Hepatocyte (in vitro differentiated cells): ENCODE data around the gene EXOSC2.

Source experiments
- EZH2 ChIP-seq: fragments of 200-600 bp; sonication (generic); IDR thresholded peaks from 2 replicates; pipeline ENCODE4 v1.6.1; 2016; ENCODE audit warnings: antibody characterized with exemption, mild to moderate bottlenecking, borderline replicate concordance
- TF ChIP-seq, protein P1 (sequence below): fragments of 200-600 bp; sonication (generic); IDR thresholded peaks from 2 replicates; pipeline ENCODE4 v1.5.1; 2016; ENCODE audit warnings: antibody characterized with exemption, mild to moderate bottlenecking; ENCODE audit not compliant: poor library complexity

DNA sequence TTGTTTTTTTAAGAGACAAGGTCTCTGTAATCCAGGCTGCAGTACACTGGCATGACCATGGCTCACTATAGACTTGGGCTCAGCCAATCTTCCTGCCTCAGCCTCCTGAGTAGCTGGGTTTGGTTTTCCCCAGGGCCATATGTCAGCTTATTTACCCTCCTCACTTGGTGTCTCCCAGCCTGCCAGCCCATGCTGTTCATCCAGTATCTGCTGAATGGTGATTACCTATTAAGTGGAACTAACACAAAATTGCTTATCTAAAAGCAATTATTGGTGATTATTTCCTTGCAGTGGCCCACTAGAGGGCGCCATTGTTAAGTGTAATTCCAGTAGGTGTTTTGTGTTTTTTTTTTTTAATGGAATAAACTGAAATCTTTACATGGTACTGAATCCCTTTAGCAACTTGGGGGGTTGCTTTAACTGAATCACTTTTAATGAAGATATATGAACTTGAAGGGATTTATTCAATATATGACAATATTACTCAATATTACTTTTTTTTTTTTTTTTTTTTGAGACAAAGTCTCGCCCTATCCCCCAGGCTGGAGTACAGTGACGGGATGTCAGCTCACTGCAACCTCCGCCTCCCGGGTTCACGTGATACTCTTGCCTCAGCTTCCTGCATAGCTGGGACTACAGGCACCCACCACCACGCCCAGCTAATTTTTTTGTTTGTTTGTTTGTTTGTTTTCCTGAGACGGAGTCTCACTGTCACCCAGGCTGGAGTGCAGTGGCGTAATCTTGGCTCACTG is 13.8 kb downstream of the EXOSC2 start:
- TF ChIP-seq EZH2, result no peak
- TF ChIP-seq, protein P1, sequence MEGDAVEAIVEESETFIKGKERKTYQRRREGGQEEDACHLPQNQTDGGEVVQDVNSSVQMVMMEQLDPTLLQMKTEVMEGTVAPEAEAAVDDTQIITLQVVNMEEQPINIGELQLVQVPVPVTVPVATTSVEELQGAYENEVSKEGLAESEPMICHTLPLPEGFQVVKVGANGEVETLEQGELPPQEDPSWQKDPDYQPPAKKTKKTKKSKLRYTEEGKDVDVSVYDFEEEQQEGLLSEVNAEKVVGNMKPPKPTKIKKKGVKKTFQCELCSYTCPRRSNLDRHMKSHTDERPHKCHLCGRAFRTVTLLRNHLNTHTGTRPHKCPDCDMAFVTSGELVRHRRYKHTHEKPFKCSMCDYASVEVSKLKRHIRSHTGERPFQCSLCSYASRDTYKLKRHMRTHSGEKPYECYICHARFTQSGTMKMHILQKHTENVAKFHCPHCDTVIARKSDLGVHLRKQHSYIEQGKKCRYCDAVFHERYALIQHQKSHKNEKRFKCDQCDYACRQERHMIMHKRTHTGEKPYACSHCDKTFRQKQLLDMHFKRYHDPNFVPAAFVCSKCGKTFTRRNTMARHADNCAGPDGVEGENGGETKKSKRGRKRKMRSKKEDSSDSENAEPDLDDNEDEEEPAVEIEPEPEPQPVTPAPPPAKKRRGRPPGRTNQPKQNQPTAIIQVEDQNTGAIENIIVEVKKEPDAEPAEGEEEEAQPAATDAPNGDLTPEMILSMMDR, result peak; percentile 88
